GM21717 (cell line): Measurements from ENCODE around the gene ACE2.
"Not testable (repeated sequence)": the region's sequence is repeated elsewhere in the genome, so short reads cannot be mapped to it uniquely, and the experiment has no call there.

Experiments used
- ATAC-seq: cut with Tn5 transposase; IDR thresholded peaks from one replicate; pipeline ENCODE4 v1.9.1; 2021; ENCODE audit warnings: mild to moderate bottlenecking, moderate library complexity; ENCODE audit not compliant: unreplicated experiment

The ACE2 gene

GRCh38 chrX:15600745-15601144 is at the start of gene ACE2:
Gene ACE2 (minus strand): TSS chrX:15600960. CDS start chrX:15600911, 49 bp downstream.
- ATAC-seq = no peak

- not testable (repeated sequence) for ATAC-seq
Measured at GRCh38 chrX:15647510-15647909, 46.8 kb upstream of the ACE2 start.

- ATAC-seq = no peak
Measured at GRCh38 chrX:15646543-15646942, 45.8 kb upstream of the ACE2 start.

GRCh38 chrX:15646031-15646430 is 45.3 kb upstream of the ACE2 start:
- no peak for ATAC-seq

GRCh38 chrX:15645266-15645665 is 44.5 kb upstream of the ACE2 start:
- no peak for ATAC-seq

GRCh38 chrX:15644560-15644872 is 43.8 kb upstream of the ACE2 start:
- no peak for ATAC-seq

GRCh38 chrX:15643786-15644559 is 43.2 kb upstream of the ACE2 start:
- no peak for ATAC-seq

GRCh38 chrX:15631637-15632036 is 30.9 kb upstream of the ACE2 start:
- no peak for ATAC-seq

GRCh38 chrX:15623054-15623453 is 22.3 kb upstream of the ACE2 start:
- no peak for ATAC-seq

GRCh38 chrX:15619053-15619755 is 18.4 kb upstream of the ACE2 start:
- ATAC-seq = no peak

- ATAC-seq = no peak
Measured at GRCh38 chrX:15617111-15617510, 16.4 kb upstream of the ACE2 start.

- ATAC-seq = no peak
Measured at GRCh38 chrX:15616531-15616930, 15.8 kb upstream of the ACE2 start.

GRCh38 chrX:15607067-15607466 is 6.3 kb upstream of the ACE2 start:
- ATAC-seq = no peak

GRCh38 chrX:15606136-15606535 is 5.4 kb upstream of the ACE2 start:
- no peak for ATAC-seq

- ATAC-seq = no peak
Measured at GRCh38 chrX:15605226-15605625, 4.5 kb upstream of the ACE2 start.

- ATAC-seq = no peak
Measured at GRCh38 chrX:15602761-15603160, 2.0 kb upstream of the ACE2 start.

- ATAC-seq = no peak
Measured at GRCh38 chrX:15601932-15602331, 1.2 kb upstream of the ACE2 start.

- no peak for ATAC-seq
Measured at GRCh38 chrX:15600049-15600448, 711 bp downstream of the ACE2 start.

- no peak for ATAC-seq
Measured at GRCh38 chrX:15599461-15599860, 1.3 kb downstream of the ACE2 start.

GRCh38 chrX:15598026-15598425 is 2.7 kb downstream of the ACE2 start:
- no peak for ATAC-seq

GRCh38 chrX:15594371-15594770 is 6.4 kb downstream of the ACE2 start:
- no peak for ATAC-seq
